Fibroblast of skin of back (primary cell): ENCODE measurements around the gene OSBPL2.

Experiments
- DNase-seq: peaks from one replicate; pipeline ENCODE4 v3.0.0-alpha.2; 2013

The OSBPL2 gene

GRCh38 chr20:62236766-62237513 is 1.4 kb upstream of the OSBPL2 start:
- DNase-seq: no peak

- DNase-seq: no peak
These were observed 864 bp upstream of the OSBPL2 start for GRCh38 chr20:62237514-62237800.

DNA sequence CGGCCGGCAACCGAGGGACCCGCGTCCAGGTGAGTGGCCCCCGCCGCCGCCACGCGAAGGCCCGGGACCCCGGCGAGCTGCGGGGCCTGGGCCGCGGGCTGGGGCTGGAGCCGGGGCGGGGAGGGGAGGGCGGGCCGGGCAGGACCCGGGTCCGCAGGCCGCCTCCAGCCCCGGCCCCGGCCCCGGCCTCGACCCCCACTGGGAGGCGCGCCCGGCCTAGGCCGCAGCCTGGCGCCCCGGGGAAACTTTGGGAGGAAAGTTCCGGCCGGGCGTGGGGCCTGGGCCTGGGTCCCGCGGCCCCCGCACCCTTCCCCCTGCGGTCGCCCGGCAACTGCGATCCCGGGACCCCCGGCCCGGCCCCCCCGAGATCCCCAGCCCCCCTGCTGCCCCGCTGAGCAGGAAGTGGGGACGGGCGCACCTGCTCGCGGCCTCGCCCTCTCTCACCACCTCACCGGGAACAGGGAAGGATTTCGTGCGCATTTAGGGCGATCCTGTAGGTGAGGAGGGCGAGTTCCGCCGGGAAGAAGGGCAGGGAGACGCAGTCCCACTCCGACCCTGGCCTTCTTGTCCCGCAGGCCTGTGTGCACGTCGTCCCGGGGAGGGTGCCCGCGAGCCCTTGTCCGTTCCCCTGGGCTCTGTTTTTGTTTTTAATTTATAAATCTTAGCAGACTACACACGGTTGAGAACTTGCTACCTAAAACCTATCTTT is 402 bp downstream of the OSBPL2 start:
- no peak for DNase-seq

DNA sequence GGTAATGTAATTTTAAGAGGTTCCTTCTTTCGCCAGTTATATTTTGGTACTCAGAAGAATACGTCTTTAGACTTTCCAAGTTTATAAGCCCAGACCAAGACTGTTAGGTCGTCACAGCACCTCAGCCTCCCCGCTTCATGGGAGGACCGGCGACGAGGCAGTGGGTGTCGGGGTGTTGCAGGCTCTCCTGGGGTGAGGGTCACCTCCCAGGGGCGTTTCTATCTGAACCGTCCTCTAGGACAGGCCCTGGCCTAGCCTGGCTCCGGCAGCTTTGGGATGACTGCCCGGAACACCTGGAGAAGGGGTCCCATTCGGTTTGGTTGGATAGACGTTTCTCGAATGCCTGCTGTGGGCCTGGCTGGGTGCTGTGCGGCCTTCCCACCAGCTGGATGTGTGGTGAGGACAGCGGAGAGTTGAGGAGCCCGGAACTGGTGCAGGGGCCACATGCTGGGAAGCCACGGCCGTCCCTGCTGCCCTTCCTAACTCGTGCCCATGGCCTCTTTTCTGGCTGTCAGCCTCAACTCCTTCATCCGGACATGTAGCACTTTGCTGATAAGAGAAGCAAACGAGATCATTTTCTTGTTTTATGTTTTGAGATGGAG is 1.1 kb downstream of the OSBPL2 start:
- no peak for DNase-seq

- DNase-seq: no peak
These were observed 1.8 kb downstream of the OSBPL2 start for GRCh38 chr20:62240020-62240685.

- DNase-seq: no peak
These were observed 3.2 kb downstream of the OSBPL2 start for GRCh38 chr20:62241506-62241905.

GRCh38 chr20:62242176-62242575 is 3.9 kb downstream of the OSBPL2 start:
- no peak for DNase-seq

DNA sequence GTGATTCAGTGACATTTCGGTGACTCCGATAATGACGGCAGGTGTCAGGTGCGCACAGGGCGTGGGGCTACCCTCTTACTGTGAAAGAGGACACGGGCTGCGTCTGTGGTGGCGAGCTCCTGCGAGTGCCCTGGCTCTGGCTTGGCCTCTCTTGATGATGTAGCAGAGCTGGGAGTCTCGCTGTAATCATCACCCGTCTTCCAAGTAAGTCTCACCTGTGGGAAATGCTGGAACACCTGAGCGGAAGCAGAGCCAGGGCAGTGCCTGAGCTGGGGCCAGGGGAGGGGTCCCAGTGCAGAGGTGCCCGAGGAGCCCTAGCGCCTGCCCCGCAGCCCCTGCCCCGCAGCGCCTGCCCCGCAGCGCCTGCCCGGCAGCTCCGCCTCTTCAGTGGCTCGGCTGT is 4.8 kb downstream of the OSBPL2 start:
- no peak for DNase-seq

DNA sequence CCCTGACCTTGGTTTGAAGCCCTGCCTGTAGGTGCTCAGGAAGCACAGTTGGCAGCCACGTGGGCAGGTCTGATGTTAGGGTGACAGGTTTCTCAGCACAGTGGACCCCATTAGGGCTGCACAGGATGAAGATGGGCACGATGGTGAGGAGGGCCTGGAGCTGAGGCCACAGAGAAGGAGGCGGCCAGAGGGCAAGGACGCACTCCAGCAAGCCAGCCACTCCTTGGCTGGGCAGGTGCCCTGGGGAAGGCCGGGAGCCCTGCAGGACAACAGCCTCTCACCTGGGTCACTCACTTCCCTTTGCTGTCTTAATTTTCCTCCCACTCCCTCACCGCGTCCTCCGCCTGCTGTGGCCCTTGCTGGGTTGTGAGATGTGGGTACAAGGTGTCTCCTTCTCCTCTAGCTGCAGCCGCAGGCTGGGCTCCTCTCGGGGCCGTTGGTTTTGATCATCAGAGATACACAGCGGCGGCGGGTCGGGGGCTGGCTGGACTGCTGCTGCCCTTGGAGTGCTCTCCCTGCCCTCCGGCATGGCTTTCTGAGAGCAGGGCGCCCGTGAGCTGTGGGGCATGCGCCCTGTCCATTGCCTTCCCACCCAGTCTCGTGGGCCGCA is 5.7 kb downstream of the OSBPL2 start:
- DNase-seq: no peak

- no peak for DNase-seq
These were observed 6.4 kb downstream of the OSBPL2 start for GRCh38 chr20:62244644-62245108.

GRCh38 chr20:62245911-62246280 is 7.6 kb downstream of the OSBPL2 start:
- DNase-seq: no peak

GRCh38 chr20:62246431-62246830 is 8.1 kb downstream of the OSBPL2 start:
- no peak for DNase-seq

- no peak for DNase-seq
These were observed 8.7 kb downstream of the OSBPL2 start for GRCh38 chr20:62246872-62247652.

- no peak for DNase-seq
These were observed 10.7 kb downstream of the OSBPL2 start for GRCh38 chr20:62248890-62249560.

- DNase-seq: peak; percentile 16
These were observed 14.1 kb downstream of the OSBPL2 start for GRCh38 chr20:62252342-62252966.

- DNase-seq: no peak
These were observed 15.1 kb downstream of the OSBPL2 start for GRCh38 chr20:62253398-62253797.

DNA sequence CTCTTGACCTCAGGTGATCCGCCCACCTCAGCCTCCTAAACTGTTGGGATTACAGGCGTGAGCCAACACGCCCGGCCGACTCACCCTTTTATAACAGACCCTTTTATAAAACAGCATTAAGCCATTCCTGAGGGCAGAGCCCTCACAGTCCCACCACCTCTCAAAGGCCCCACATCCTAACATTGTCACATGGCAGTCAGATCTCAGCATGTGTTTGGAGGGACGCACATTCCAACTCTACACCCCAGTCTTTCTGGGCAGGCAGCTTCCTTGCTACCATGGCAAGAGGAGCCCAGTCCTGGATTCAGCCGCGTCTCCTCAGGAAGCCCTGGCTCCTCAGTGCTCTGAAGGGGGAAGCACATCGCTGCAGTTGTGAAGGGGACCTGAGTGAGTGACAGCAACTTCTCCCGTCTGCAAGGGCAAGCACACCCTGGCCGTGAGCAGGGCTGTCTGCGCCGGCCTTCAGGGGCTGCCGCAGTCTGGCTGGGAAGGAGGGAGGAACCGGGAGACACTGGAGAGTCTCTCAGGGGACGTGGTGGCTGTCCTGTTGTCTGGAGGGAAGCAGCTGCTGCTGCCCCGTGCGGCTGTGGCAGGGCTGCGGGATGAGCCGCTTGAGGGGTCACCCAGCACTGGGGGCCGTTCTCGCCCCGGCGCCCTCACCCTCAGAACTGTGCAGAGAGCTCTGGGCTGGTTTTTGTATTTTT is 15.9 kb downstream of the OSBPL2 start:
- no peak for DNase-seq

- no peak for DNase-seq
These were observed 17.7 kb downstream of the OSBPL2 start for GRCh38 chr20:62255976-62256375.

GRCh38 chr20:62258499-62259293 is 20.4 kb downstream of the OSBPL2 start:
- DNase-seq: peak; percentile 77

DNA sequence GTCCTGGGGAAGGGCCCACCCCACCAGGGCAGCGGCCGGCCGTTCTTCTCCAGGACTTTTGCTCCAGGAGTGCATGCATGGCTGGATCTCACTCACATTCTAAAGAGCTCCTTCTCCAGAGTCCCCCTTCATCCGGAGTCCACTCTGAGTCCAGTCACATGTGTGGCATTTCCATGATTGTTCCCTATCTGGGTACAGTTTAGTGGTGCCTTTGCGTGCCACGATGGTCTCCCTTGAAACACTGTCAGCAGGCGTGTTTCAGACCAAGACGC is 20.9 kb downstream of the OSBPL2 start:
- DNase-seq: no peak
